Measurements from ENCODE around the gene ALDH3B2.

DNA sequence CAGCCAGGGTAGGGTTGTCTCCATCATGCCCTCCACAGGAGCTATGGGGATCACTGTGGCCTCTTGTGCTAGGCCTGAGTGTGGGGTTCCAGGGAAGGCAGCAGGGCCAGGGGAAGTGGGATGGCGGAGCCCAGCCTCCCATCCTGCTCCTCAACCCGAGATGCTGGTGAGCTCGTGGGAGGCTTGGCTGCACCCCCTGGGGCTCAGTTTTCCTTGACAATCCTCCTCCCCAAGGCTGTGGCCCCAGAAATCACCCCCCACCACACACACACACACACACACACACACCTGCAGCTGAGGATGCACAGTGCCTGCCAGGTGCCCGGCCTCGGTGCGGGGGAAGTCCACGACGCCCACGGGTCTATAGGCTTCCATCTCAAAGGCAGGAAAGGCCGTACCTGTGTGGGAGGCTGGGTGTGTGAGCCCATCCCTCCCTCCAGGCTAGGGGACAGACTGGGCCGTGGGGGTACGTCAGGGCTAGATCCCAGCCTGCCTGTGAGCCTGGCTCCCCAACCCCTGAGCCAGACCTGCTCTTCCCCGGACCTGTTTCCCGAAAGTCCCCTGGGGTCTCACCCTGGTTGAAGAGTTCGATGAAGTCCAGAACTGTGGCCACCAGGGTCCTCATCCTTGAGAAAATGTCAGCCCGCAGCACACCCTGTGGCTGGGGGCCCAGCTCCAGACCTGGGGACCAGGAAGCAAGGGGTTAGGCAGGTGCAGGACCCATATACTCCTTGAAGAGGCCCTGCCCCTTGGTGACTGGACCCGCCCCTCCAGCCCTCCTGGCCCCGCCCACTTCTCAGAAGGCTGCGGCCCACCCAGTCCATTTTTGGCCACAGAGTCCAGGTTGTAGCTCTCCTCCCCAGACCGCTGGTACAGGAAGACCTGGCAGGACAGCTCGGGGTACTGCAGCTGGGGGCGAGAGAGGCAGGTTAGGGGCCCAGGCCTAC lies 29.7 kb downstream of the ALDH3B2 start:
- TF ChIP-seq, protein P1, sequence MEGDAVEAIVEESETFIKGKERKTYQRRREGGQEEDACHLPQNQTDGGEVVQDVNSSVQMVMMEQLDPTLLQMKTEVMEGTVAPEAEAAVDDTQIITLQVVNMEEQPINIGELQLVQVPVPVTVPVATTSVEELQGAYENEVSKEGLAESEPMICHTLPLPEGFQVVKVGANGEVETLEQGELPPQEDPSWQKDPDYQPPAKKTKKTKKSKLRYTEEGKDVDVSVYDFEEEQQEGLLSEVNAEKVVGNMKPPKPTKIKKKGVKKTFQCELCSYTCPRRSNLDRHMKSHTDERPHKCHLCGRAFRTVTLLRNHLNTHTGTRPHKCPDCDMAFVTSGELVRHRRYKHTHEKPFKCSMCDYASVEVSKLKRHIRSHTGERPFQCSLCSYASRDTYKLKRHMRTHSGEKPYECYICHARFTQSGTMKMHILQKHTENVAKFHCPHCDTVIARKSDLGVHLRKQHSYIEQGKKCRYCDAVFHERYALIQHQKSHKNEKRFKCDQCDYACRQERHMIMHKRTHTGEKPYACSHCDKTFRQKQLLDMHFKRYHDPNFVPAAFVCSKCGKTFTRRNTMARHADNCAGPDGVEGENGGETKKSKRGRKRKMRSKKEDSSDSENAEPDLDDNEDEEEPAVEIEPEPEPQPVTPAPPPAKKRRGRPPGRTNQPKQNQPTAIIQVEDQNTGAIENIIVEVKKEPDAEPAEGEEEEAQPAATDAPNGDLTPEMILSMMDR (IDR thresholded peaks at IDR 0.05): no peak
- TF ChIP-seq POLR2A (IDR thresholded peaks at IDR 0.05): no peak
